HEK293 (cell line): ENCODE results near the gene CDH12.
A peak's percentile ranks its signal among the peaks of the same experiment; 100 is the strongest.

Experiments used
- CTCF ChIA-PET: fragments of 350-600 bp; formaldehyde crosslinking; extraction: SDS; loops from one replicate; lab custom pipeline; 2021; ENCODE audit warnings: antibody characterized with exemption; lab: Yijun Ruan, JAX
- POLR2A ChIA-PET: fragments of 300-600 bp; formaldehyde crosslinking; extraction: SDS; loops from one replicate; lab custom pipeline; 2020; ENCODE audit warnings: antibody characterized with exemption, inconsistent platforms; lab: Yijun Ruan, JAX
- H3K27ac ChIP-seq: fragments of 200-500 bp; sonication (Bioruptor generic); 2 replicates; pipeline ENCODE4 v1.5.1; 2014; ENCODE audit warnings: low read depth, low read length, control low read depth, inconsistent platforms; ENCODE audit errors: extremely low read depth
- H3K36me3 ChIP-seq, 2 experiments: fragments of 200-500 bp in 1 of 2; sonication (Bioruptor generic) in 1 of 2; 1 replicate in 1 of 2; 2 replicates in 1 of 2; pipeline ENCODE4 v1.5.1; 2014 to 2017; ENCODE audit warnings: inconsistent platforms in 2 of 2, low read length in 2 of 2; ENCODE audit not compliant: control insufficient read depth in 2 of 2, insufficient read depth in 1 of 2
- H3K4me1 ChIP-seq: fragments of 200-500 bp; sonication (Bioruptor generic); 2 replicates; pipeline ENCODE4 v1.5.1; 2014; ENCODE audit warnings: mild to moderate bottlenecking, low read length, inconsistent platforms; ENCODE audit not compliant: control insufficient read depth, insufficient read depth
- H3K4me3 ChIP-seq: 2 replicates; pipeline ENCODE4 v1.5.1; 2011; ENCODE audit warnings: low read depth, mild to moderate bottlenecking, control low read depth, low read length, moderate library complexity
- H3K9me3 ChIP-seq: fragments of 200-500 bp; sonication (Bioruptor generic); 2 replicates; pipeline ENCODE4 v1.5.1; 2014; ENCODE audit warnings: low read depth, low read length, inconsistent platforms; ENCODE audit not compliant: control insufficient read depth, insufficient read depth
- KLF1 ChIP-seq: fragments of 450-650 bp; formaldehyde crosslinking; IDR thresholded peaks from 2 replicates; pipeline ENCODE4 v1.5.1; 2016; ENCODE audit warnings: missing biosample characterization, missing genetic modification characterization
- KLF16 ChIP-seq: fragments of 450-650 bp; formaldehyde crosslinking; IDR thresholded peaks from 2 replicates; pipeline ENCODE4 v1.5.1; 2017; ENCODE audit warnings: missing biosample characterization, missing genetic modification characterization
- KLF9 ChIP-seq: fragments of 450-650 bp; formaldehyde crosslinking; IDR thresholded peaks from 2 replicates; pipeline ENCODE4 v1.5.1; 2016; ENCODE audit warnings: missing biosample characterization, missing genetic modification characterization, low read depth
- PRDM1 ChIP-seq: fragments of 450-650 bp; formaldehyde crosslinking; IDR thresholded peaks from 2 replicates; pipeline ENCODE4; 2016; ENCODE audit warnings: missing biosample characterization, missing genetic modification characterization
- RBAK ChIP-seq: fragments of 450-650 bp; formaldehyde crosslinking; IDR thresholded peaks from 2 replicates; pipeline ENCODE4 v1.5.1; 2016; ENCODE audit warnings: missing biosample characterization, missing genetic modification characterization
- ZBTB20 ChIP-seq: fragments of 450-650 bp; formaldehyde crosslinking; IDR thresholded peaks from 2 replicates; pipeline ENCODE4 v1.5.1; 2016; ENCODE audit warnings: missing biosample characterization, missing genetic modification characterization
- ZBTB21 ChIP-seq: fragments of 450-650 bp; formaldehyde crosslinking; IDR thresholded peaks from 2 replicates; pipeline ENCODE4 v1.5.1; 2017; ENCODE audit warnings: missing biosample characterization, missing genetic modification characterization
- ZNF155 ChIP-seq: fragments of 450-650 bp; formaldehyde crosslinking; IDR thresholded peaks from 2 replicates; pipeline ENCODE4 v1.5.1; 2016; ENCODE audit warnings: missing biosample characterization, missing genetic modification characterization
- ZNF184 ChIP-seq: fragments of 450-650 bp; IDR thresholded peaks from 2 replicates; pipeline ENCODE4 v1.5.1; 2018; ENCODE audit warnings: missing biosample characterization, mild to moderate bottlenecking, missing genetic modification characterization
- ZNF341 ChIP-seq: fragments of 450-650 bp; formaldehyde crosslinking; IDR thresholded peaks from 2 replicates; pipeline ENCODE4; 2016; ENCODE audit warnings: low read depth, missing biosample characterization, missing genetic modification characterization
- ZNF366 ChIP-seq: fragments of 450-650 bp; formaldehyde crosslinking; conservative IDR thresholded peaks from 2 replicates; pipeline ENCODE4 v1.5.1; 2016; ENCODE audit warnings: missing biosample characterization, missing genetic modification characterization
- ZNF404 ChIP-seq: fragments of 450-650 bp; formaldehyde crosslinking; IDR thresholded peaks from 2 replicates; pipeline ENCODE4 v1.5.1; 2017; ENCODE audit warnings: missing biosample characterization, missing genetic modification characterization
- ZNF529 ChIP-seq: fragments of 450-650 bp; formaldehyde crosslinking; IDR thresholded peaks from 2 replicates; pipeline ENCODE4 v1.5.1; 2017; ENCODE audit warnings: missing genetic modification characterization, missing biosample characterization; ENCODE audit not compliant: insufficient replicate concordance
- ZNF549 ChIP-seq: fragments of 450-650 bp; IDR thresholded peaks from 2 replicates; pipeline ENCODE4 v1.5.1; 2018; ENCODE audit warnings: missing biosample characterization, missing genetic modification characterization, mild to moderate bottlenecking, inconsistent platforms, moderate library complexity
- ZNF677 ChIP-seq: fragments of 450-650 bp; IDR thresholded peaks from 2 replicates; pipeline ENCODE4 v1.5.0; 2018; ENCODE audit warnings: missing biosample characterization, mild to moderate bottlenecking, missing genetic modification characterization, moderate library complexity
- ZNF747 ChIP-seq: fragments of 450-650 bp; formaldehyde crosslinking; IDR thresholded peaks from 2 replicates; pipeline ENCODE4 v1.5.1; 2016; ENCODE audit warnings: missing biosample characterization, missing genetic modification characterization
- ZNF830 ChIP-seq: fragments of 450-650 bp; IDR thresholded peaks from 2 replicates; pipeline ENCODE4 v1.5.0; 2018; ENCODE audit warnings: missing biosample characterization, missing genetic modification characterization, low read depth, mild to moderate bottlenecking, moderate library complexity
- ZSCAN30 ChIP-seq: fragments of 450-650 bp; IDR thresholded peaks from 2 replicates; pipeline ENCODE4 v1.5.1; 2018; ENCODE audit warnings: missing biosample characterization, mild to moderate bottlenecking, missing genetic modification characterization, moderate library complexity
- TF ChIP-seq, protein P1 (sequence below): fragments of 450-650 bp; formaldehyde crosslinking; IDR thresholded peaks from 2 replicates; pipeline ENCODE4 v1.5.1; 2017; ENCODE audit warnings: missing biosample characterization, missing genetic modification characterization
- TF ChIP-seq, protein P2 (sequence below): fragments of 450-650 bp; formaldehyde crosslinking; IDR thresholded peaks from 2 replicates; pipeline ENCODE4 v1.5.1; 2016; ENCODE audit warnings: missing biosample characterization, missing genetic modification characterization
- TF ChIP-seq, protein P3 (sequence below): fragments of 450-650 bp; formaldehyde crosslinking; IDR thresholded peaks from 2 replicates; pipeline ENCODE4 v1.5.1; 2016; ENCODE audit warnings: missing biosample characterization, missing genetic modification characterization
- TF ChIP-seq, protein P4 (sequence below): fragments of 450-650 bp; formaldehyde crosslinking; IDR thresholded peaks from 2 replicates; pipeline ENCODE4 v1.5.0; 2017; ENCODE audit warnings: missing biosample characterization, missing genetic modification characterization, borderline replicate concordance

Gene CDH12

DNA sequence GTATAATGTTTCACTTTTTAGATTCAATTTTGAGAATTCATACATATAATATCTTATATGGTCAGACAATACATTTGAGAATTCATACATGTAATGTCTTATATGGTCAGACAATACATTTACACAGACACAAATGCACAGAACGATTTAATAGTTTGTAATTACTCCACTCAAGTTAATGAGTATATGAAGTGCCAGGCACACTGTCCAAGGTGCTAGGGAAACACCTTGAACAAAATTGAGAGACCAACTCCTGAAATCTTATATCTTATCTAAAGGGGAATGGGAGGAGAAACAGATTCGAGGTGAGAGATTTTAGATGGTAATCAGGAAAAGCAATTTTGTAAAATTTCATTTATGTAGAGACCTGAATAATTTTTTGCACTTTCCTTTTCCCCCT lies 994.7 kb downstream of the CDH12 start:
- POLR2A ChIA-PET = no interaction called here
- CTCF ChIA-PET = no interaction called here
- H3K4me1 ChIP-seq = no peaks in the 10 kb centered on the region
- TF ChIP-seq, protein P1, sequence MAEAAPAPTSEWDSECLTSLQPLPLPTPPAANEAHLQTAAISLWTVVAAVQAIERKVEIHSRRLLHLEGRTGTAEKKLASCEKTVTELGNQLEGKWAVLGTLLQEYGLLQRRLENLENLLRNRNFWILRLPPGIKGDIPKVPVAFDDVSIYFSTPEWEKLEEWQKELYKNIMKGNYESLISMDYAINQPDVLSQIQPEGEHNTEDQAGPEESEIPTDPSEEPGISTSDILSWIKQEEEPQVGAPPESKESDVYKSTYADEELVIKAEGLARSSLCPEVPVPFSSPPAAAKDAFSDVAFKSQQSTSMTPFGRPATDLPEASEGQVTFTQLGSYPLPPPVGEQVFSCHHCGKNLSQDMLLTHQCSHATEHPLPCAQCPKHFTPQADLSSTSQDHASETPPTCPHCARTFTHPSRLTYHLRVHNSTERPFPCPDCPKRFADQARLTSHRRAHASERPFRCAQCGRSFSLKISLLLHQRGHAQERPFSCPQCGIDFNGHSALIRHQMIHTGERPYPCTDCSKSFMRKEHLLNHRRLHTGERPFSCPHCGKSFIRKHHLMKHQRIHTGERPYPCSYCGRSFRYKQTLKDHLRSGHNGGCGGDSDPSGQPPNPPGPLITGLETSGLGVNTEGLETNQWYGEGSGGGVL (tag by site-specific recombination) = no peak
- TF ChIP-seq ZNF155 (tag by site-specific recombination) (no peak), ZNF830 (tag by site-specific recombination) (no peak), ZBTB21 (tag by site-specific recombination) (no peak), ZNF184 (tag by site-specific recombination) (no peak)
- TF ChIP-seq, protein P2, sequence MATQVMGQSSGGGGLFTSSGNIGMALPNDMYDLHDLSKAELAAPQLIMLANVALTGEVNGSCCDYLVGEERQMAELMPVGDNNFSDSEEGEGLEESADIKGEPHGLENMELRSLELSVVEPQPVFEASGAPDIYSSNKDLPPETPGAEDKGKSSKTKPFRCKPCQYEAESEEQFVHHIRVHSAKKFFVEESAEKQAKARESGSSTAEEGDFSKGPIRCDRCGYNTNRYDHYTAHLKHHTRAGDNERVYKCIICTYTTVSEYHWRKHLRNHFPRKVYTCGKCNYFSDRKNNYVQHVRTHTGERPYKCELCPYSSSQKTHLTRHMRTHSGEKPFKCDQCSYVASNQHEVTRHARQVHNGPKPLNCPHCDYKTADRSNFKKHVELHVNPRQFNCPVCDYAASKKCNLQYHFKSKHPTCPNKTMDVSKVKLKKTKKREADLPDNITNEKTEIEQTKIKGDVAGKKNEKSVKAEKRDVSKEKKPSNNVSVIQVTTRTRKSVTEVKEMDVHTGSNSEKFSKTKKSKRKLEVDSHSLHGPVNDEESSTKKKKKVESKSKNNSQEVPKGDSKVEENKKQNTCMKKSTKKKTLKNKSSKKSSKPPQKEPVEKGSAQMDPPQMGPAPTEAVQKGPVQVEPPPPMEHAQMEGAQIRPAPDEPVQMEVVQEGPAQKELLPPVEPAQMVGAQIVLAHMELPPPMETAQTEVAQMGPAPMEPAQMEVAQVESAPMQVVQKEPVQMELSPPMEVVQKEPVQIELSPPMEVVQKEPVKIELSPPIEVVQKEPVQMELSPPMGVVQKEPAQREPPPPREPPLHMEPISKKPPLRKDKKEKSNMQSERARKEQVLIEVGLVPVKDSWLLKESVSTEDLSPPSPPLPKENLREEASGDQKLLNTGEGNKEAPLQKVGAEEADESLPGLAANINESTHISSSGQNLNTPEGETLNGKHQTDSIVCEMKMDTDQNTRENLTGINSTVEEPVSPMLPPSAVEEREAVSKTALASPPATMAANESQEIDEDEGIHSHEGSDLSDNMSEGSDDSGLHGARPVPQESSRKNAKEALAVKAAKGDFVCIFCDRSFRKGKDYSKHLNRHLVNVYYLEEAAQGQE (tag by site-specific recombination) = peak; percentile 54; the same call in 1 of the 2 replicates
- no peaks in the 10 kb centered on the region for H3K36me3 ChIP-seq
- H3K27ac ChIP-seq = no peak overlapping the region
- H3K9me3 ChIP-seq = no peaks in the 10 kb centered on the region
- no peak overlapping the region for H3K4me3 ChIP-seq

DNA sequence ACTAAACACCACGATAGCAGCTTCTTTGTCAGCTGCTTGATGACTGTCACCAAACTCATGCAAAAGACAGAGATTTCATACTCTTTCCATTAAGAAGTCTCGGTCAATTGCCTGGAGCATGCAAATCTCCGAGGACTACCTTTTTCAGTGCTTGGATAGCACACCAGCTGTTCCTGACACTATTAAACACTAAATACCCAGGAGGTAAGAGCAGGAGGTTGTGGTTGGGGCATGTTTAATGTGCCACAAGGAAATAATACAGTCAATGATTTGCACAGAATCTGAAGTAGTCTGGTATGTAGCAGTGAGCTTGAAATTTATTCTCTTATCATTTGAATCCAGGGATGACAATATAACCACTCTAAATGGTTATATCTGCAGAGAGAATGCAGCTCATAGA lies 996.2 kb downstream of the CDH12 start:
- TF ChIP-seq KLF16 (tag by site-specific recombination) = no peak
- no peak for TF ChIP-seq ZNF529 (tag by site-specific recombination)
- TF ChIP-seq, all 188 proteins: peak for 0
- no peaks in the 10 kb centered on the region for H3K4me1 ChIP-seq
- no peak overlapping the region for H3K27ac ChIP-seq
- no peaks in the 10 kb centered on the region for H3K9me3 ChIP-seq
- ChIA-PET POLR2A (no interaction called here), CTCF (no interaction called here)
- no peak overlapping the region for H3K4me3 ChIP-seq
- H3K36me3 ChIP-seq = no peaks in the 10 kb centered on the region

DNA sequence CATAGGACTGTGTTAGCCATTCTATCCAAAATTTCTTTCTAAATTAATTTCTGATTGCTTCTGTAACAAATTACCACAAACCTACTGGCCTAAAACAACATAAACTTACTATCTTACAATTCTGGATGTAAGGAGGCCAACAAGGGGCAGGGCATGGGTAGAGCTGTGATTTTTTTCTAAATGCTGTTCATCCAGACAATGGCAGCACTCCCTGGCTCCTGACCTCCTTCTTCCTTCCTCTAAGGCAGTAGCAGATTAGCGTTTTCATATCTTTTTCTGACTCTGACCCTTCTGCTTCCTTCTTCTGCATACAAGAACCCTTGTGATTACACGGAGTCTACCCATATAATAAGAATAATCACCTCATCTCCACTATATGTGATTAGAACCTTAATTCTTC lies 1005.8 kb downstream of the CDH12 start:
- POLR2A ChIA-PET = no interaction called here
- no peaks in the 10 kb centered on the region for H3K36me3 ChIP-seq
- H3K27ac ChIP-seq = no peak overlapping the region
- CTCF ChIA-PET = no interaction called here
- no peaks in the 10 kb centered on the region for H3K9me3 ChIP-seq
- H3K4me3 ChIP-seq = no peak overlapping the region
- no peaks in the 10 kb centered on the region for H3K4me1 ChIP-seq
- no peak for TF ChIP-seq ZNF366 (tag by site-specific recombination)
- TF ChIP-seq, protein P3, sequence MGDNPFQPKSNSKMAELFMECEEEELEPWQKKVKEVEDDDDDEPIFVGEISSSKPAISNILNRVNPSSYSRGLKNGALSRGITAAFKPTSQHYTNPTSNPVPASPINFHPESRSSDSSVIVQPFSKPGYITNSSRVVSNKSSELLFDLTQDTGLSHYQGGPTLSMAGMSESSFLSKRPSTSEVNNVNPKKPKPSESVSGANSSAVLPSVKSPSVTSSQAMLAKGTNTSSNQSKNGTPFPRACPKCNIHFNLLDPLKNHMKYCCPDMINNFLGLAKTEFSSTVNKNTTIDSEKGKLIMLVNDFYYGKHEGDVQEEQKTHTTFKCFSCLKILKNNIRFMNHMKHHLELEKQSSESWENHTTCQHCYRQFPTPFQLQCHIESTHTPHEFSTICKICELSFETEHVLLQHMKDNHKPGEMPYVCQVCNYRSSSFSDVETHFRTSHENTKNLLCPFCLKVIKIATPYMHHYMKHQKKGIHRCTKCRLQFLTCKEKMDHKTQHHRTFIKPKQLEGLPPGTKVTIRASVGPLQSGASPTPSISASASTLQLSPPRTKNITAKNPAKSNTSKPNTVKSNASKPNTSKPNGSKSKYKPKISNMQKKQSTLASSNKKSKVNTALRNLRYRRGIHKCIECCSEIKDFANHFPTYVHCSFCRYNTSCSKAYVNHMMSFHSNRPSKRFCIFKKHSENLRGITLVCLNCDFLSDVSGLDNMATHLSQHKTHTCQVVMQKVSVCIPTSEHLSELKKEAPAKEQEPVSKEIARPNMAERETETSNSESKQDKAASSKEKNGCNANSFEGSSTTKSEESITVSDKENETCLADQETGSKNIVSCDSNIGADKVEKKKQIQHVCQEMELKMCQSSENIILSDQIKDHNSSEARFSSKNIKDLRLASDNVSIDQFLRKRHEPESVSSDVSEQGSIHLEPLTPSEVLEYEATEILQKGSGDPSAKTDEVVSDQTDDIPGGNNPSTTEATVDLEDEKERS = no peak
- TF ChIP-seq ZNF404 (tag by site-specific recombination) = no peak
- TF ChIP-seq ZNF830 (tag by site-specific recombination) = no peak
- no peak for TF ChIP-seq KLF1 (tag by site-specific recombination)
- TF ChIP-seq, protein P4, sequence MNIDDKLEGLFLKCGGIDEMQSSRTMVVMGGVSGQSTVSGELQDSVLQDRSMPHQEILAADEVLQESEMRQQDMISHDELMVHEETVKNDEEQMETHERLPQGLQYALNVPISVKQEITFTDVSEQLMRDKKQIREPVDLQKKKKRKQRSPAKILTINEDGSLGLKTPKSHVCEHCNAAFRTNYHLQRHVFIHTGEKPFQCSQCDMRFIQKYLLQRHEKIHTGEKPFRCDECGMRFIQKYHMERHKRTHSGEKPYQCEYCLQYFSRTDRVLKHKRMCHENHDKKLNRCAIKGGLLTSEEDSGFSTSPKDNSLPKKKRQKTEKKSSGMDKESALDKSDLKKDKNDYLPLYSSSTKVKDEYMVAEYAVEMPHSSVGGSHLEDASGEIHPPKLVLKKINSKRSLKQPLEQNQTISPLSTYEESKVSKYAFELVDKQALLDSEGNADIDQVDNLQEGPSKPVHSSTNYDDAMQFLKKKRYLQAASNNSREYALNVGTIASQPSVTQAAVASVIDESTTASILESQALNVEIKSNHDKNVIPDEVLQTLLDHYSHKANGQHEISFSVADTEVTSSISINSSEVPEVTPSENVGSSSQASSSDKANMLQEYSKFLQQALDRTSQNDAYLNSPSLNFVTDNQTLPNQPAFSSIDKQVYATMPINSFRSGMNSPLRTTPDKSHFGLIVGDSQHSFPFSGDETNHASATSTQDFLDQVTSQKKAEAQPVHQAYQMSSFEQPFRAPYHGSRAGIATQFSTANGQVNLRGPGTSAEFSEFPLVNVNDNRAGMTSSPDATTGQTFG (tag by site-specific recombination) = no peak
- no peak for TF ChIP-seq ZNF677 (tag by site-specific recombination)
- TF ChIP-seq ZNF341 (tag by site-specific recombination) = no peak
- no peak for TF ChIP-seq ZNF549
- no peak for TF ChIP-seq RBAK
- no peak for TF ChIP-seq PRDM1 (tag by site-specific recombination)
- TF ChIP-seq ZNF747 (tag by site-specific recombination) = no peak
- TF ChIP-seq KLF9 = no peak
- no peak for TF ChIP-seq ZSCAN30 (tag by site-specific recombination)
- TF ChIP-seq ZBTB20 = no peak
